D721Med (cell line): Measurements from ENCODE around the gene EXOG.

Source experiments
- DNase-seq: peaks from one replicate; pipeline ENCODE4 v3.0.0; 2011; ENCODE audit warnings: low spot score; ENCODE audit not compliant: insufficient read length
- FAIRE-seq: peaks from 2 replicates; lab custom pipeline; 2011; peaks lifted over from hg19 to GRCh38; lab: Jason Lieb, UNC
- CTCF ChIP-seq: IDR thresholded peaks from 2 replicates; pipeline ENCODE4 v1.5.1; 2012; ENCODE audit warnings: mild to moderate bottlenecking, control low read depth; ENCODE audit not compliant: insufficient read depth; ENCODE audit errors: missing control alignments

Gene EXOG

GRCh38 chr3:38558864-38559263 is 62.7 kb downstream of the EXOG start:
- FAIRE-seq (no peak), DNase-seq (no peak)
- TF ChIP-seq CTCF, result no peak

- FAIRE-seq (no peak), DNase-seq (no peak)
- no peak for TF ChIP-seq CTCF
Observed at GRCh38 chr3:38560284-38560683, 64.1 kb downstream of the EXOG start.

- no peak for DNase-seq
- TF ChIP-seq CTCF, result no peak
- FAIRE-seq, result no peak
Observed at GRCh38 chr3:38560996-38561717, 65.0 kb downstream of the EXOG start.

GRCh38 chr3:38561746-38562466 is 65.8 kb downstream of the EXOG start:
- no peak for TF ChIP-seq CTCF

GRCh38 chr3:38562467-38562925 is 66.4 kb downstream of the EXOG start:
- DNase-seq (no peak), FAIRE-seq (no peak)
- no peak for TF ChIP-seq CTCF

More at GRCh38 chr3:38561746-38562466, 65.8 kb downstream of the EXOG start:
- no peak for DNase-seq
- FAIRE-seq, result no peak

- no peak for FAIRE-seq
- no peak for DNase-seq
- no peak for TF ChIP-seq CTCF
Observed at GRCh38 chr3:38563070-38563885, 67.1 kb downstream of the EXOG start.
